Body of pancreas (tissue), 4 donors: ENCODE results near the gene NUP58. TPM values are rescaled to one million over a fixed set of nuclear protein-coding genes. Genes with fewer than 3 reads are reported as not detected.
A peak's percentile ranks its signal among the peaks of the same experiment; 100 is the strongest.

Source experiments
- ATAC-seq: fragments of 150-250 bp; one replicate; pipeline ENCODE4 v1.9.1; 2016
- DNase-seq, 4 donors: peaks; one replicate each; pipeline ENCODE4 v3.0.0-alpha.2; 2019
- H3K27ac ChIP-seq, 4 donors: fragments of 200-600 bp; sonication (generic); 1 replicate in 3 of 4; 2 replicates in 1 of 4; pipeline versions ENCODE4 v1.5.1 to v1.6.1; 2016 to 2019; ENCODE audit warnings: mild to moderate bottlenecking in 1 of 4, mixed read lengths in 1 of 4, moderate library complexity in 1 of 4
- H3K27me3 ChIP-seq, 2 donors: fragments of 200-600 bp; sonication (generic); one replicate each; pipeline ENCODE4 v1.6.0; 2016; ENCODE audit warnings: mild to moderate bottlenecking in 1 of 2
- H3K36me3 ChIP-seq, 2 donors: fragments of 200-600 bp; sonication (generic); replicated peaks in 1 of 2; 2 replicates each; pipeline ENCODE4 v1.5.1; 2016; ENCODE audit warnings: low read depth in 2 of 2; ENCODE audit not compliant: insufficient read depth in 1 of 2
- H3K4me1 ChIP-seq: fragments of 200-600 bp; sonication (generic); one replicate; pipeline ENCODE4 v1.6.0; 2016
- H3K4me3 ChIP-seq, 2 donors: fragments of 200-600 bp; sonication (generic); 1 replicate in 1 of 2; 2 replicates in 1 of 2; pipeline ENCODE4 v1.5.1; 2016 to 2019
- H3K9me3 ChIP-seq, 3 donors: fragments of 200-600 bp; sonication (generic); 1 replicate in 2 of 3; 2 replicates in 1 of 3; pipeline ENCODE4 v1.5.1; 2016
- POLR2A ChIP-seq, 3 donors: fragments of 450-650 bp; IDR thresholded peaks; one replicate each; pipeline ENCODE4 v1.6.1; 2016; ENCODE audit warnings: antibody characterized with exemption in 3 of 3, mild to moderate bottlenecking in 2 of 3
- WGBS, 2 donors: methylation state at CpG; one replicate each; pipeline ENCODE4 v1.1.5; 2017; 5-methylcytosine and 5-hydroxymethylcytosine counted together
- intact Hi-C: fragments of 100-400 bp; cut with DNase I; formaldehyde crosslinking; loops from one replicate; pipeline ENCODE4 v1.15.1; 2023
- total RNA-seq, 2 donors: library from RNA; depleted of rRNA; stranded (reverse); fragments of >200 nt; gene quantifications; one replicate each; pipeline ENCODE4 v1.1.0, GENCODE V29; 2016
- TF ChIP-seq, protein P1 (sequence below), 7 experiments: fragments of 450-650 bp in 4 of 7; fragments of 200-600 bp in 3 of 7; sonication (generic) in 3 of 7; IDR thresholded peaks; one replicate each; pipeline ENCODE4 v1.5.1; 2016 to 2019; ENCODE audit warnings: antibody characterized with exemption in 7 of 7

The NUP58 gene, protein sequence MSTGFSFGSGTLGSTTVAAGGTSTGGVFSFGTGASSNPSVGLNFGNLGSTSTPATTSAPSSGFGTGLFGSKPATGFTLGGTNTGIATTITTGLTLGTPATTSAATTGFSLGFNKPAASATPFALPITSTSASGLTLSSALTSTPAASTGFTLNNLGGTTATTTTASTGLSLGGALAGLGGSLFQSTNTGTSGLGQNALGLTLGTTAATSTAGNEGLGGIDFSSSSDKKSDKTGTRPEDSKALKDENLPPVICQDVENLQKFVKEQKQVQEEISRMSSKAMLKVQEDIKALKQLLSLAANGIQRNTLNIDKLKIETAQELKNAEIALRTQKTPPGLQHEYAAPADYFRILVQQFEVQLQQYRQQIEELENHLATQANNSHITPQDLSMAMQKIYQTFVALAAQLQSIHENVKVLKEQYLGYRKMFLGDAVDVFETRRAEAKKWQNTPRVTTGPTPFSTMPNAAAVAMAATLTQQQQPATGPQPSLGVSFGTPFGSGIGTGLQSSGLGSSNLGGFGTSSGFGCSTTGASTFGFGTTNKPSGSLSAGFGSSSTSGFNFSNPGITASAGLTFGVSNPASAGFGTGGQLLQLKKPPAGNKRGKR
- 10 to 100 TPM; 22.7 to 30.9 TPM for total RNA-seq

DNA sequence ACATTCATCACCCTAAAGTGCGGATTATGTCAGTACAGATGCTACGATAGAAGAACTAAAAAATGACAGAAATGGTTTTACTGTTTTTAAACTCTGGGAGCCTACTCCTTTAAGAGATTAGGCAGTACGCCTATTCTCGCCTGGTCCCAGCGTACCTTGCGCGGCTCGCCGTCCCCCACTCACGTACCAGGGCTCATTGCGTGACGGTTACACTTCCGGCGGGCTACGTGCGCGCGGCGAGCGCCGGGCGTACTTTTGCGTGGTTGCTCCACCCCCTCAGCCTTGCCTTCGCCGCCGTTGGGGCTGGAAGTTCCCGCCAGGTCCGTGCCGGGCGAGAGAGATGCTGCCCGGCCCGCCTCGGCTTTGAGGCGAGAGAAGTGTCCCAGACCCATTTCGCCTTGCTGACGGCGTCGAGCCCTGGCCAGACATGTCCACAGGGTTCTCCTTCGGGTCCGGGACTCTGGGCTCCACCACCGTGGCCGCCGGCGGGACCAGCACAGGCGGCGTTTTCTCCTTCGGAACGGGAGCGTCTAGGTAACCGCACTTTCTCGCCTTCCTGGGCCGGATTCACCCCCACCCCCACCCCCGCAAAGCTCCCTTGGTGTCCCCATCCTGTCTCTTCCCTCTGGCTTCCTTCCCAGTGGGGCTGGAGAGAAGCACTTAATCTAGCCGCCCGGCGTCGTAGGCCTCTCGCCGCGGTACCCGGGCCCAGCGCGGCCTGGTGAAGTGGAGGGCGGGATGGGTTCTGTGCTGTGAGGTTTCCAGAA, at the start of gene NUP58:
TSS of gene NUP58 (plus strand) at position 279 of the 767 bp plus-strand sequence. CDS start at position 428, 149 bp downstream.
- peak; percentile 94 to 96 (median 96) for DNase-seq
- 0% methylated on average over 23 to 64 of the region's 64 CpGs for WGBS, 2 donors
- ATAC-seq, result peak; percentile 100
- Histone ChIP-seq H3K4me3 (peak within 1 kb of the TSS; percentile 26 to 53), H3K27ac (peak within 1 kb of the TSS; percentile 58 to 88 (median 77)), H3K4me1 (peaks cover 21% of the 10 kb centered on the region), H3K36me3 (no peaks in the 10 kb centered on the region), H3K9me3 (no peaks in the 10 kb centered on the region), H3K27me3 (no peaks in the 10 kb centered on the region)
- intact Hi-C loops, result no loop called here
- TF ChIP-seq, protein P1, sequence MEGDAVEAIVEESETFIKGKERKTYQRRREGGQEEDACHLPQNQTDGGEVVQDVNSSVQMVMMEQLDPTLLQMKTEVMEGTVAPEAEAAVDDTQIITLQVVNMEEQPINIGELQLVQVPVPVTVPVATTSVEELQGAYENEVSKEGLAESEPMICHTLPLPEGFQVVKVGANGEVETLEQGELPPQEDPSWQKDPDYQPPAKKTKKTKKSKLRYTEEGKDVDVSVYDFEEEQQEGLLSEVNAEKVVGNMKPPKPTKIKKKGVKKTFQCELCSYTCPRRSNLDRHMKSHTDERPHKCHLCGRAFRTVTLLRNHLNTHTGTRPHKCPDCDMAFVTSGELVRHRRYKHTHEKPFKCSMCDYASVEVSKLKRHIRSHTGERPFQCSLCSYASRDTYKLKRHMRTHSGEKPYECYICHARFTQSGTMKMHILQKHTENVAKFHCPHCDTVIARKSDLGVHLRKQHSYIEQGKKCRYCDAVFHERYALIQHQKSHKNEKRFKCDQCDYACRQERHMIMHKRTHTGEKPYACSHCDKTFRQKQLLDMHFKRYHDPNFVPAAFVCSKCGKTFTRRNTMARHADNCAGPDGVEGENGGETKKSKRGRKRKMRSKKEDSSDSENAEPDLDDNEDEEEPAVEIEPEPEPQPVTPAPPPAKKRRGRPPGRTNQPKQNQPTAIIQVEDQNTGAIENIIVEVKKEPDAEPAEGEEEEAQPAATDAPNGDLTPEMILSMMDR (IDR thresholded peaks at IDR 0.05), result peak in 1 of 7 experiments; percentile 42
- peak; percentile 59 to 88 (median 80) for TF ChIP-seq POLR2A (IDR thresholded peaks at IDR 0.05)

DNA sequence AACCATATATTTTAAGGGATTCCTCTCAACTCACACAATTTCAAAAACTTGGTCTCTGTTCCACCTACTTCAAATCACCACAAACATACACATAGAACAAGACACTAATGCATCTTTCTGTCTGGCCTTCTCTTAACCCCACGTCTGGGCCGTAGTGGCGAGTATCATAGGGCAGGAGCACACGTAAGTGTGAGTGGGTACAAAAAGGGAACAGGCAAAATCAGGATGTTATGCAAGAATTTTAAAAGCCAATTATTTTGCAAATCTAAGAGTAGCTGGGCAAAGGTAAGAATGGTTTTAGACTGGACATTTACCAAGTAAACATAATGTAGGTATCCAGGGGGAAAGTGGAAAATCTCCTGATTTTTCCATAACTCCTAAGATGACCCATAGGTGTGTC, 49.2 kb upstream of the NUP58 start:
- Histone ChIP-seq H3K4me1 (no peaks in the 10 kb centered on the region), H3K36me3 (peaks cover 0 to 13% of the 10 kb centered on the region in 2 donors), H3K27me3 (no peaks in the 10 kb centered on the region), H3K27ac (no peak overlapping the region), H3K9me3 (no peaks in the 10 kb centered on the region), H3K4me3 (no peak overlapping the region)
- intact Hi-C loops, result no loop called here
- DNase-seq (no peak), ATAC-seq (no peak)
- TF ChIP-seq POLR2A (IDR thresholded peaks at IDR 0.05), result no peak
- TF ChIP-seq, protein P1 (IDR thresholded peaks at IDR 0.05), result no peak
- 84 to 94% methylated on average over 4 of the region's 4 CpGs for WGBS, 2 donors

DNA sequence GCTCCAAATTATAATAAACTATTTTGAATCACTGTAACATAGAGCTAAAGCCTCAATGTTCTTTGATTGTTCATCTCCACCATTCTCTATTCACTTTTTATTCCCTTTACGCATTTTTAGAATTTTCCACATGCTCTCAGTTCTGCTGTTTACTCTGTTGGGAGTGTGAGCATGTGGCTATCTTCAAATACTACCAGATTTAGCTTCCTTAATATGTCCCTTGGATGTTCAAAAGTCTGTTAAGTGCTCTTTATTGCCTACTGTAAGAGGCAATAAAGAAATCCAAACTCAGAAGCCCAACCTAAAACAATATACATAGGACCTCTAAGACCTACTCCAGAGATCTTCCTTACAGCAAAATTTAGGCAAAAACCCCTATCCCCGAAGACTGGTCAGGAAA, 48.7 kb upstream of the NUP58 start:
- no peak for ATAC-seq
- Histone ChIP-seq H3K9me3 (no peaks in the 10 kb centered on the region), H3K4me3 (no peak overlapping the region), H3K4me1 (no peaks in the 10 kb centered on the region), H3K36me3 (peaks cover 0 to 19% of the 10 kb centered on the region in 2 donors), H3K27me3 (no peaks in the 10 kb centered on the region), H3K27ac (no peak overlapping the region)
- WGBS, 2 donors, result 94 to 98% methylated on average over 2 of the region's 2 CpGs
- TF ChIP-seq POLR2A (IDR thresholded peaks at IDR 0.05), result no peak
- TF ChIP-seq, protein P1 (IDR thresholded peaks at IDR 0.05), result no peak
- no peak for DNase-seq
- intact Hi-C loops, result no loop called here

DNA sequence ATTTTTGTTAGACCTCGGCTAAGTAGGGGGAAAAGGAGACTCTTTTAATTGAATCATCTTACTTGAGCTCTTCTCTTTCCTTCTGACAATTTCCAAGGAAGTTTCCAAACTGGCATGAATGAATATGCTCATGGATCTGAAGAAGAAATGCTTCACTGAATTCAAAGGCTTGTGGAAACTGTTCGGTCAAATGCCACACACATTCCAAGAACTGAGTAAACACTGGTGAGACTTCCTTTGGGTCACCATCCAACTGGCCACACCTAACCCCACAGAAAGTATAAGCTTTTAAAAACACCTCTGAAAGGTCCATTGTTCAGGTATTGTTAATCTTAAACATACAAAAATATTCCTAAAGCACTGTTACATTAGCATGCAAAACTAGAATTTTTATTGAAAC, 47.7 kb upstream of the NUP58 start:
- no peaks in the 10 kb centered on the region for H3K27me3 ChIP-seq
- DNase-seq (no peak), ATAC-seq (no peak)
- H3K9me3 ChIP-seq, result no peaks in the 10 kb centered on the region
- peaks cover 0 to 19% of the 10 kb centered on the region in 2 donors for H3K36me3 ChIP-seq
- intact Hi-C loops, result no loop called here
- WGBS, 2 donors, result 73 to 78% methylated on average over 2 of the region's 2 CpGs
- no peaks in the 10 kb centered on the region for H3K4me1 ChIP-seq
- no peak overlapping the region for H3K4me3 ChIP-seq
- TF ChIP-seq, protein P1 (IDR thresholded peaks at IDR 0.05), result no peak
- TF ChIP-seq POLR2A (IDR thresholded peaks at IDR 0.05), result no peak
- H3K27ac ChIP-seq, result no peak overlapping the region
